GM12873 (cell line): ENCODE data around the gene P2RY1.

Source experiments
- CTCF ChIP-seq: IDR thresholded peaks from 2 replicates; pipeline ENCODE4 v1.5.1; 2012; ENCODE audit warnings: low read depth, mild to moderate bottlenecking, moderate library complexity, low read length, control low read depth; ENCODE audit not compliant: insufficient read depth; ENCODE audit errors: missing control alignments

Gene P2RY1

GRCh38 chr3:152817400-152817799 is 17.5 kb upstream of the P2RY1 start:
- no peak for TF ChIP-seq CTCF

DNA sequence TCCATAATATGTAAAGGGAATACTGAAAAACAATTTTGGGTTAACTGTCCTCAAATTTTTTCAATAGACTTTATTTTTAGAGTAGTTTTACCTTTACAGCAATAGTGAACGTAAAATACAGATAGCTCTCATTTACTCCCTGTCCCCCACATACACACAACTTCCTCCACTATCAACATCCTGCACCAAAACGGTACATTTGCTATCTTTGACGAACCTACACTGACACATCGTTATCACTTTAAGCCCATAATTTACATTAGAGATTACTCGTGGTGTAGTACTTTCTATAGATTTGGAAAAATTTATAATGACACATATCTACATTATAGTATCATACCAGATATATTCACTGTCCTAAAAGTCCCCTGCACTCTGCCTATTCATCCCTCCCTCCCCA is 16.9 kb upstream of the P2RY1 start:
- no peak for TF ChIP-seq CTCF

GRCh38 chr3:152823173-152823572 is 11.8 kb upstream of the P2RY1 start:
- no peak for TF ChIP-seq CTCF

- no peak for TF ChIP-seq CTCF
Observed at GRCh38 chr3:152823781-152824180, 11.2 kb upstream of the P2RY1 start.

GRCh38 chr3:152825566-152825965 is 9.4 kb upstream of the P2RY1 start:
- TF ChIP-seq CTCF = no peak

- no peak for TF ChIP-seq CTCF
Observed at GRCh38 chr3:152826476-152826875, 8.5 kb upstream of the P2RY1 start.

DNA sequence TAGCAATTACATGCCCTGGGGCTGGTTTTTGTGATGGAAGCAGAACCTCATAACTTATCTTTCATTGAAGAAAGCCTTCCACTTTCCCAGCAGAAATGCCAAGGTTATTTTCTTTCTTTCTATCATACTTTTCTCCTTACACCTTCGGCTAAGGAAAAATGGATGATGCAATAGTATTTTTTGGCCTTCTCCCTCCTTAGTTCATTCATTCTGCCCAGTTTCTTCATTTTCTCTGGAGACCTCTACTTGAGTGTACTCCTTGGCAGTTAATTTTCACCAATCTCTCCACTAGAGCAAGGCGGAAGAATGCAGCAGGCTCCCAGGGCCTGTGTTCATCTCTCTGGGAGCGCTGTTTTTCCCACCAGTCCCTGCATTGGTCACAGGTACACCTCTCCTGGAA is 7.6 kb upstream of the P2RY1 start:
- no peak for TF ChIP-seq CTCF
